ENCODE measurements around the gene MYO9A.
"Not testable (repeated sequence)": the region's sequence is repeated elsewhere in the genome, so short reads cannot be mapped to it uniquely, and the experiment has no call there.

The MYO9A gene

GRCh38 chr15:72086010-72086697 lies 31.8 kb downstream of the MYO9A start:
- Histone ChIP-seq H3K27me3 (ENCODE audit: insufficient read depth, low read length) (no peaks in the 10 kb centered on the region), H3K9me3 (ENCODE audit: insufficient read depth, low read depth, low read length) (no peaks in the 10 kb centered on the region), H3K9ac (ENCODE audit: low read depth, low read length) (no peak overlapping the region), H3K4me1 (ENCODE audit: insufficient read depth, low read length) (no peaks in the 10 kb centered on the region), H3K36me3 (ENCODE audit: insufficient read depth, low read length) (no peaks in the 10 kb centered on the region), H3K4me3 (ENCODE audit: low read length) (no peak overlapping the region), H3K27ac (ENCODE audit: low read depth, low read length) (no peak overlapping the region)
- 95% methylated on average over 11 of the region's 11 CpGs for WGBS

- WGBS: 91% methylated on average over 1 of the region's 1 CpG
- Histone ChIP-seq H3K4me3 (ENCODE audit: low read length) (no peak overlapping the region), H3K9me3 (ENCODE audit: insufficient read depth, low read depth, low read length) (no peaks in the 10 kb centered on the region), H3K9ac (ENCODE audit: low read depth, low read length) (no peak overlapping the region), H3K27ac (ENCODE audit: low read depth, low read length) (no peak overlapping the region), H3K27me3 (ENCODE audit: insufficient read depth, low read length) (no peaks in the 10 kb centered on the region), H3K36me3 (ENCODE audit: insufficient read depth, low read length) (no peaks in the 10 kb centered on the region), H3K4me1 (ENCODE audit: insufficient read depth, low read length) (no peaks in the 10 kb centered on the region)
Measured at GRCh38 chr15:72082176-72082575, 35.8 kb downstream of the MYO9A start.

DNA sequence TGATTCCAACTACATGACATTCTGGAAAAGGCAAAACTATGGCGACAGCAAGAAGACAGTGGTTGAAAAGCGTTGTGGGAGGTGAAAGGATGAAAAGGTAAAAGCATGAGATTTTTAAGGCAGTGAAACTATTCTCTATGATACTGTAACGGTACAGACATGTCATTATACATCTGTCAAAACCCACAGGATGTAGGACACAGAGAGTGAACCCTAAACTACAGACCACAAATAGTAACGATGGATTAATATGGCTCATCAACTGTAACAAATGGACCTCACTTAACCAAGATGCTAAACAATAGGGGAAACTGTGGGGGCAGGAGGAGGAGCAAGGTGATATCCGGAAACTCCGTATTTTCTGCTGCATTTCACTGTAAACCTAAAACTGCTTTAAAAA lies 39.1 kb downstream of the MYO9A start:
- H3K36me3 ChIP-seq (ENCODE audit: insufficient read depth, low read length): no peaks in the 10 kb centered on the region
- no peak overlapping the region for H3K9ac ChIP-seq (ENCODE audit: low read depth, low read length)
- H3K27ac ChIP-seq (ENCODE audit: low read depth, low read length): no peak overlapping the region
- H3K4me3 ChIP-seq (ENCODE audit: low read length): no peak overlapping the region
- no peaks in the 10 kb centered on the region for H3K9me3 ChIP-seq (ENCODE audit: insufficient read depth, low read depth, low read length)
- no peaks in the 10 kb centered on the region for H3K4me1 ChIP-seq (ENCODE audit: insufficient read depth, low read length)
- no peaks in the 10 kb centered on the region for H3K27me3 ChIP-seq (ENCODE audit: insufficient read depth, low read length)
- WGBS: 96% methylated on average over 4 of the region's 6 CpGs

GRCh38 chr15:72077950-72078349 lies 40.0 kb downstream of the MYO9A start:
- WGBS: 92% methylated on average over 1 of the region's 1 CpG
- no peaks in the 10 kb centered on the region for H3K4me1 ChIP-seq (ENCODE audit: insufficient read depth, low read length)
- H3K27me3 ChIP-seq (ENCODE audit: insufficient read depth, low read length): no peaks in the 10 kb centered on the region
- no peak overlapping the region for H3K27ac ChIP-seq (ENCODE audit: low read depth, low read length)
- H3K4me3 ChIP-seq (ENCODE audit: low read length): no peak overlapping the region
- no peaks in the 10 kb centered on the region for H3K36me3 ChIP-seq (ENCODE audit: insufficient read depth, low read length)
- no peaks in the 10 kb centered on the region for H3K9me3 ChIP-seq (ENCODE audit: insufficient read depth, low read depth, low read length)
- H3K9ac ChIP-seq (ENCODE audit: low read depth, low read length): no peak overlapping the region

GRCh38 chr15:72074335-72075060 lies 43.5 kb downstream of the MYO9A start:
- H3K27ac ChIP-seq (ENCODE audit: low read depth, low read length): no peak overlapping the region
- H3K27me3 ChIP-seq (ENCODE audit: insufficient read depth, low read length): no peaks in the 10 kb centered on the region
- no peaks in the 10 kb centered on the region for H3K4me1 ChIP-seq (ENCODE audit: insufficient read depth, low read length)
- WGBS: 90% methylated on average over 5 of the region's 5 CpGs
- H3K36me3 ChIP-seq (ENCODE audit: insufficient read depth, low read length): no peaks in the 10 kb centered on the region
- H3K9me3 ChIP-seq (ENCODE audit: insufficient read depth, low read depth, low read length): no peaks in the 10 kb centered on the region
- H3K9ac ChIP-seq (ENCODE audit: low read depth, low read length): no peak overlapping the region
- no peak overlapping the region for H3K4me3 ChIP-seq (ENCODE audit: low read length)

GRCh38 chr15:72071448-72071825 lies 46.5 kb downstream of the MYO9A start:
- H3K36me3 ChIP-seq (ENCODE audit: insufficient read depth, low read length); H3K27me3 ChIP-seq (ENCODE audit: insufficient read depth, low read length); H3K4me3 ChIP-seq (ENCODE audit: low read length); H3K9me3 ChIP-seq (ENCODE audit: insufficient read depth, low read depth, low read length); H3K27ac ChIP-seq (ENCODE audit: low read depth, low read length); H3K9ac ChIP-seq (ENCODE audit: low read depth, low read length); H3K4me1 ChIP-seq (ENCODE audit: insufficient read depth, low read length): not testable (repeated sequence)
- 97% methylated on average over 6 of the region's 8 CpGs for WGBS

DNA sequence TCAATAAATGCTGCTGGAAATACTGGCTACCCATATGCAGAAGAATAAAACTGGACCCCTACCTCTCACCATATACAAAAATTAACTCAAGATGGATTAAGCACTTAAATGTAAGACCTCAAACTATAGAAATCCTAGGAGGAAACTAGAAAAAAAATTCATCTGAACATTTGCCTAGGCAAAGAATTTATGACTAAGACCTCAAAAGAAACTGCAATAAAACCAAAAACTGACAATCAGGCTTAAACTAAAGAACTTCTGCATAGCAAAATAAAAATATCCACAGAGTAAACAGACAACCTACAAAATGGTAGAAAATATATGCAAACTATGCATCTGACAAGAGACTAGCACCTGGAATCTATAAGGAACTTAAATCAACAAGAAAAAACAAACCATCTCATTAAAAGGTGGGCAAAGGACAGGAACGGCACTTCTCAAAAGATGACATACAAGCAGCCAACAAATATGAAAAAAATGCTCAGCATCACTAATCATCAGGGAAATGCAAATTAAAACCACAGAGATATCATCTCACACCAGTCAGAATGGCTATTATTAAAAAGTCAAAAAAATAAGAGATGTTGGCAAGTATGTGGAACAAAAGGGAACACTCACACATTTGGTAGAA lies 47.0 kb downstream of the MYO9A start:
- WGBS: 95% methylated on average over 1 of the region's 1 CpG
- Histone ChIP-seq H3K9ac (ENCODE audit: low read depth, low read length) (no peak overlapping the region), H3K27me3 (ENCODE audit: insufficient read depth, low read length) (no peaks in the 10 kb centered on the region), H3K9me3 (ENCODE audit: insufficient read depth, low read depth, low read length) (no peaks in the 10 kb centered on the region), H3K27ac (ENCODE audit: low read depth, low read length) (no peak overlapping the region), H3K4me3 (ENCODE audit: low read length) (no peak overlapping the region), H3K36me3 (ENCODE audit: insufficient read depth, low read length) (no peaks in the 10 kb centered on the region), H3K4me1 (ENCODE audit: insufficient read depth, low read length) (no peaks in the 10 kb centered on the region)

- H3K27me3 ChIP-seq (ENCODE audit: insufficient read depth, low read length): no peaks in the 10 kb centered on the region
- H3K4me1 ChIP-seq (ENCODE audit: insufficient read depth, low read length): no peaks in the 10 kb centered on the region
- H3K9me3 ChIP-seq (ENCODE audit: insufficient read depth, low read depth, low read length): no peaks in the 10 kb centered on the region
- no peak overlapping the region for H3K4me3 ChIP-seq (ENCODE audit: low read length)
- H3K9ac ChIP-seq (ENCODE audit: low read depth, low read length): no peak overlapping the region
- H3K36me3 ChIP-seq (ENCODE audit: insufficient read depth, low read length): no peaks in the 10 kb centered on the region
- no peak overlapping the region for H3K27ac ChIP-seq (ENCODE audit: low read depth, low read length)
Measured at GRCh38 chr15:72068856-72069255, 49.1 kb downstream of the MYO9A start.

GRCh38 chr15:72065801-72066200 lies 52.1 kb downstream of the MYO9A start:
- WGBS: 95% methylated on average over 2 of the region's 2 CpGs
- Histone ChIP-seq H3K9ac (ENCODE audit: low read depth, low read length) (no peak overlapping the region), H3K27me3 (ENCODE audit: insufficient read depth, low read length) (no peaks in the 10 kb centered on the region), H3K27ac (ENCODE audit: low read depth, low read length) (no peak overlapping the region), H3K36me3 (ENCODE audit: insufficient read depth, low read length) (no peaks in the 10 kb centered on the region), H3K4me3 (ENCODE audit: low read length) (no peak overlapping the region), H3K9me3 (ENCODE audit: insufficient read depth, low read depth, low read length) (no peaks in the 10 kb centered on the region), H3K4me1 (ENCODE audit: insufficient read depth, low read length) (no peaks in the 10 kb centered on the region)

GRCh38 chr15:72063186-72063585 lies 54.8 kb downstream of the MYO9A start:
- Histone ChIP-seq H3K4me1 (ENCODE audit: insufficient read depth, low read length) (peaks cover 9% of the 10 kb centered on the region), H3K27ac (ENCODE audit: low read depth, low read length) (no peak overlapping the region), H3K27me3 (ENCODE audit: insufficient read depth, low read length) (no peaks in the 10 kb centered on the region), H3K4me3 (ENCODE audit: low read length) (no peak overlapping the region), H3K9ac (ENCODE audit: low read depth, low read length) (no peak overlapping the region), H3K9me3 (ENCODE audit: insufficient read depth, low read depth, low read length) (no peaks in the 10 kb centered on the region), H3K36me3 (ENCODE audit: insufficient read depth, low read length) (no peaks in the 10 kb centered on the region)

- Histone ChIP-seq H3K27ac (ENCODE audit: low read depth, low read length) (no peak overlapping the region), H3K4me1 (ENCODE audit: insufficient read depth, low read length) (peaks cover 18% of the 10 kb centered on the region), H3K9ac (ENCODE audit: low read depth, low read length) (no peak overlapping the region), H3K36me3 (ENCODE audit: insufficient read depth, low read length) (no peaks in the 10 kb centered on the region), H3K9me3 (ENCODE audit: insufficient read depth, low read depth, low read length) (no peaks in the 10 kb centered on the region), H3K27me3 (ENCODE audit: insufficient read depth, low read length) (no peaks in the 10 kb centered on the region), H3K4me3 (ENCODE audit: low read length) (no peak overlapping the region)
Measured at GRCh38 chr15:72062319-72062718, 55.6 kb downstream of the MYO9A start.
